HepG2 (cell line): ENCODE data around the gene COBL. TPM values are rescaled to one million over a fixed set of nuclear protein-coding genes. Genes with fewer than 3 reads are reported as not detected.
A peak's percentile ranks its signal among the peaks of the same experiment; 100 is the strongest.

Source experiments
- ARID4A ChIP-seq: sonication (generic); formaldehyde crosslinking; IDR thresholded peaks from 2 replicates; pipeline ENCODE4 v1.5.0; 2020; ENCODE audit warnings: mild to moderate bottlenecking, missing genetic modification reagents, borderline replicate concordance
- HES4 ChIP-seq: sonication (generic); formaldehyde crosslinking; IDR thresholded peaks from 2 replicates; pipeline ENCODE4 v1.9.0; 2021; ENCODE audit warnings: mild to moderate bottlenecking, missing genetic modification reagents, borderline replicate concordance
- HIC2 ChIP-seq: sonication (generic); formaldehyde crosslinking; IDR thresholded peaks from 2 replicates; pipeline ENCODE4 v1.9.0; 2022; ENCODE audit warnings: low read depth, missing genetic modification reagents
- IRF9 ChIP-seq: sonication (generic); formaldehyde crosslinking; IDR thresholded peaks from 2 replicates; pipeline ENCODE4 v1.8.0; 2022; ENCODE audit warnings: missing genetic modification reagents, mild to moderate bottlenecking, borderline replicate concordance
- JUND ChIP-seq: sonication (generic); formaldehyde crosslinking; IDR thresholded peaks from 2 replicates; pipeline ENCODE4 v1.8.0; 2022; ENCODE audit warnings: mild to moderate bottlenecking, missing genetic modification reagents
- KDM3A ChIP-seq: IDR thresholded peaks from 2 replicates; pipeline ENCODE4 v1.6.1; 2018; ENCODE audit warnings: low read depth, missing compliant biosample characterization
- KMT2A ChIP-seq: sonication (generic); formaldehyde crosslinking; IDR thresholded peaks from 2 replicates; pipeline ENCODE4 v1.4.0; 2020; ENCODE audit warnings: missing genetic modification reagents
- MIER2 ChIP-seq: IDR thresholded peaks from 2 replicates; pipeline ENCODE4 v1.6.1; 2016; ENCODE audit warnings: missing biosample characterization, missing genetic modification reagents
- PHF21A ChIP-seq: sonication (generic); formaldehyde crosslinking; IDR thresholded peaks from 2 replicates; pipeline ENCODE4 v1.5.0; 2020; ENCODE audit warnings: mild to moderate bottlenecking, missing genetic modification reagents
- POGK ChIP-seq: sonication (generic); formaldehyde crosslinking; conservative IDR thresholded peaks from 2 replicates; pipeline ENCODE4 v1.8.0; 2022; ENCODE audit warnings: mild to moderate bottlenecking, moderate library complexity, missing genetic modification reagents
- RBFOX2 ChIP-seq: fragments of 200-400 bp; formaldehyde crosslinking; IDR thresholded peaks from 2 replicates; pipeline ENCODE4 v1.6.1; 2017; ENCODE audit warnings: low read depth, mild to moderate bottlenecking, low read length
- SATB2 ChIP-seq: sonication (generic); formaldehyde crosslinking; IDR thresholded peaks from 2 replicates; pipeline ENCODE4 v1.5.0; 2020; ENCODE audit warnings: missing genetic modification reagents
- SIN3A ChIP-seq: IDR thresholded peaks from 2 replicates; pipeline ENCODE4 v1.6.1; 2011; ENCODE audit warnings: low read depth, mild to moderate bottlenecking, control low read depth, low read length, borderline replicate concordance
- SMAD9 ChIP-seq: sonication (generic); formaldehyde crosslinking; IDR thresholded peaks from 2 replicates; pipeline ENCODE4 v1.5.1; 2020; ENCODE audit warnings: mild to moderate bottlenecking, missing genetic modification reagents
- SOX6 ChIP-seq, 2 experiments: fragments of 450-650 bp in 1 of 2; sonication (generic) in 1 of 2; formaldehyde crosslinking in 1 of 2; IDR thresholded peaks; 2 replicates each; pipeline versions ENCODE4 v1.4.0 to v1.6.1; 2017 to 2020; ENCODE audit warnings: antibody characterized with exemption in 1 of 2, mild to moderate bottlenecking in 1 of 2, missing genetic modification reagents in 1 of 2
- SPEN ChIP-seq: sonication (generic); formaldehyde crosslinking; IDR thresholded peaks from 2 replicates; pipeline ENCODE4 v1.5.1; 2020; ENCODE audit warnings: low read depth, mild to moderate bottlenecking, missing genetic modification reagents
- ZBTB7A ChIP-seq: sonication (generic); formaldehyde crosslinking; IDR thresholded peaks from 2 replicates; pipeline ENCODE4 v1.8.0; 2022; ENCODE audit warnings: mild to moderate bottlenecking, missing genetic modification reagents
- ZNF333 ChIP-seq: sonication (generic); formaldehyde crosslinking; IDR thresholded peaks from 2 replicates; pipeline ENCODE4 v1.4.0; 2020; ENCODE audit warnings: mild to moderate bottlenecking, missing genetic modification reagents, borderline replicate concordance
- ZNF556 ChIP-seq: sonication (generic); formaldehyde crosslinking; IDR thresholded peaks from 2 replicates; pipeline ENCODE4 v1.4.0; 2020; ENCODE audit warnings: mild to moderate bottlenecking, missing genetic modification reagents, borderline replicate concordance
- polyA plus RNA-seq, 8 experiments: library from polyadenylated mRNA; depleted of rRNA in 3 of 8; stranded (reverse) in 7 of 8; unstranded in 1 of 8; fragments of >200 nt; fragmentation: Illumina TruSeq in 4 of 8; extraction: Trizol in 4 of 8; gene quantifications; 2 replicates each; pipeline versions ENCODE4 v1.2.1 to v1.2.3, GENCODE V29; 2011 to 2016; ENCODE audit warnings: low read depth in 4 of 8, missing spikeins in 1 of 8, mixed read lengths in 1 of 8; ENCODE audit not compliant: insufficient read depth in 1 of 8
- total RNA-seq, 5 experiments: library from RNA; depleted of rRNA; stranded (reverse); fragments of >200 nt; fragmentation: Illumina TruSeq; extraction: Trizol; gene quantifications; 2 replicates each; pipeline ENCODE4 v1.2.3, GENCODE V29; 2016; ENCODE audit warnings: low read depth in 1 of 5

Gene COBL
- total and polyA plus RNA-seq, 2 of the 13 experiments (the other 11 are each of a cell fraction or from before 2014, with no cell fraction given): 3.8 to 4.9 TPM

- TF ChIP-seq SIN3A (peak; percentile 1; the same call in 1 of the 2 replicates), KDM3A (peak; percentile 48; the same call in 1 of the 2 replicates), PHF21A (peak; percentile 84), POGK (CRISPR knock-in tag) (peak; percentile 37; the same call in 1 of the 2 replicates), ZNF556 (CRISPR knock-in tag) (no peak), ARID4A (CRISPR knock-in tag) (peak; percentile 76; the same call in 1 of the 2 replicates), IRF9 (peak; percentile 58; the same call in 1 of the 2 replicates), MIER2 (peak; percentile 28; the same call in 1 of the 2 replicates), SATB2 (CRISPR knock-in tag) (0 out of 2 replicates have a peak, but pooled peaks have one; percentile 5), ZNF333 (peak; percentile 63; the same call in 1 of the 2 replicates), SOX6 (IDR thresholded peaks at IDR 0.05) (no peak), SOX6 (CRISPR knock-in tag; IDR thresholded peaks at IDR 0.05) (peak; percentile 63), HIC2 (CRISPR knock-in tag) (peak; percentile 17; the same call in 1 of the 2 replicates), ZBTB7A (peak; percentile 69; the same call in 1 of the 2 replicates), SMAD9 (CRISPR knock-in tag) (no peak), JUND (CRISPR knock-in tag) (peak; percentile 86), KMT2A (CRISPR knock-in tag) (peak; percentile 88), RBFOX2 (peak; percentile 64), SPEN (CRISPR knock-in tag) (peak; percentile 73), HES4 (no peak; the same call in 1 of the 2 replicates)
Observed at GRCh38 chr7:51315393-51316261, 982 bp downstream of the COBL start (continued).
